ENCODE results near the gene SEPTIN11.

DNA sequence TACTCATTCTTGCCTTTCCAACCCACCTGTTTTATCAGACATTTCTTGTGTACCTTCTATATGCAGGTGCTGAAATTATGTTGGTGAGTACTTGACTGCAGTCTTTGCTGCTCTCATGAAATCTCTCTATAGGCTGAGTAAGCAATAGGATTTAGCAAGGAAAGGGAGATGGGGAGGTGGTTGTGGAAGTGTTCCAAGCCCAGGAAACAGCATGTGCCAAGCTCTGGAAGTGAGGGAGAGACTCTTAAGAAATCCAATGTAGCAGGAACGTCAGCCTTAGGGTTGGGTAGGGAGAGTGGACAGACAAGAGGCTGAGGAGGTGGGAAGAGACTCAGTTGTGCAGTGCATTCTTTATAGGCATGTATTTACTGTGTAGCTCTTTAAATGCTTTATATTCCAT lies 5.6 kb downstream of the SEPTIN11 start:
- TF ChIP-seq ARNTL (CRISPR knock-in tag; IDR thresholded peaks at IDR 0.05; ENCODE audit: borderline replicate concordance, low read depth), result no peak
- TF ChIP-seq, protein P1, sequence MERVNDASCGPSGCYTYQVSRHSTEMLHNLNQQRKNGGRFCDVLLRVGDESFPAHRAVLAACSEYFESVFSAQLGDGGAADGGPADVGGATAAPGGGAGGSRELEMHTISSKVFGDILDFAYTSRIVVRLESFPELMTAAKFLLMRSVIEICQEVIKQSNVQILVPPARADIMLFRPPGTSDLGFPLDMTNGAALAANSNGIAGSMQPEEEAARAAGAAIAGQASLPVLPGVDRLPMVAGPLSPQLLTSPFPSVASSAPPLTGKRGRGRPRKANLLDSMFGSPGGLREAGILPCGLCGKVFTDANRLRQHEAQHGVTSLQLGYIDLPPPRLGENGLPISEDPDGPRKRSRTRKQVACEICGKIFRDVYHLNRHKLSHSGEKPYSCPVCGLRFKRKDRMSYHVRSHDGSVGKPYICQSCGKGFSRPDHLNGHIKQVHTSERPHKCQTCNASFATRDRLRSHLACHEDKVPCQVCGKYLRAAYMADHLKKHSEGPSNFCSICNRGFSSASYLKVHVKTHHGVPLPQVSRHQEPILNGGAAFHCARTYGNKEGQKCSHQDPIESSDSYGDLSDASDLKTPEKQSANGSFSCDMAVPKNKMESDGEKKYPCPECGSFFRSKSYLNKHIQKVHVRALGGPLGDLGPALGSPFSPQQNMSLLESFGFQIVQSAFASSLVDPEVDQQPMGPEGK (CRISPR knock-in tag; IDR thresholded peaks at IDR 0.05; ENCODE audit: borderline replicate concordance), result no peak
- TF ChIP-seq ZC3H10 (CRISPR knock-in tag; IDR thresholded peaks at IDR 0.05), result no peak
- no peak for TF ChIP-seq ISL1 (CRISPR knock-in tag; IDR thresholded peaks at IDR 0.05)
- no peak for TF ChIP-seq GLIS3 (CRISPR knock-in tag; IDR thresholded peaks at IDR 0.05)
- TF ChIP-seq ZFP30 (CRISPR knock-in tag; IDR thresholded peaks at IDR 0.05), result no peak
- no peak for TF ChIP-seq ZNF70 (CRISPR knock-in tag; IDR thresholded peaks at IDR 0.05)
- no peak for TF ChIP-seq TSHZ2 (CRISPR knock-in tag; IDR thresholded peaks at IDR 0.05)
- no peak for TF ChIP-seq RARB (CRISPR knock-in tag; IDR thresholded peaks at IDR 0.05)
- TF ChIP-seq SNAI2 (CRISPR knock-in tag; IDR thresholded peaks at IDR 0.05), result no peak
- TF ChIP-seq ZNF565 (CRISPR knock-in tag; conservative IDR thresholded peaks at IDR 0.05; ENCODE audit: low read depth), result no peak
- TF ChIP-seq POU6F1 (CRISPR knock-in tag; IDR thresholded peaks at IDR 0.05; ENCODE audit: borderline replicate concordance, low read depth), result no peak
- no peak for TF ChIP-seq BACH2 (CRISPR knock-in tag; IDR thresholded peaks at IDR 0.05; ENCODE audit: borderline replicate concordance)
